KMS-11 (cell line): ENCODE measurements around the gene NDUFA5.
"Not testable (repeated sequence)": the region's sequence is repeated elsewhere in the genome, so short reads cannot be mapped to it uniquely, and the experiment has no call there.

Experiments used
- H2AFZ ChIP-seq: fragments of 200-600 bp; sonication (generic); 2 replicates; pipeline ENCODE4 v1.6.1; 2016; ENCODE audit warnings: antibody characterized with exemption, mixed run types, low read depth
- H3K27ac ChIP-seq: fragments of 200-600 bp; sonication (generic); 2 replicates; pipeline ENCODE4 v1.6.1; 2016; ENCODE audit warnings: mild to moderate bottlenecking, mixed run types
- H3K27me3 ChIP-seq: fragments of 200-600 bp; sonication (generic); 2 replicates; pipeline ENCODE4 v1.6.1; 2017; ENCODE audit warnings: mild to moderate bottlenecking, low read depth, mixed run types, moderate library complexity; ENCODE audit not compliant: insufficient read depth
- H3K36me3 ChIP-seq: fragments of 200-600 bp; sonication (generic); 2 replicates; pipeline ENCODE4 v1.6.1; 2017; ENCODE audit warnings: mild to moderate bottlenecking, mixed run types; ENCODE audit not compliant: insufficient read depth
- H3K4me1 ChIP-seq: fragments of 200-600 bp; sonication (generic); 2 replicates; pipeline ENCODE4 v1.6.1; 2016; ENCODE audit warnings: mild to moderate bottlenecking, low read depth, mixed run types; ENCODE audit not compliant: poor library complexity, severe bottlenecking
- H3K4me2 ChIP-seq: fragments of 200-600 bp; sonication (generic); 2 replicates; pipeline ENCODE4 v1.7.0; 2016; ENCODE audit warnings: mild to moderate bottlenecking, mixed run types
- H3K4me3 ChIP-seq: fragments of 200-600 bp; sonication (generic); IDR thresholded peaks from 2 replicates; pipeline ENCODE4 v1.6.1; 2017; ENCODE audit warnings: low read depth, low read length, mixed read lengths; ENCODE audit not compliant: insufficient read depth
- H3K79me2 ChIP-seq: fragments of 200-600 bp; sonication (generic); 2 replicates; pipeline ENCODE4 v1.6.1; 2016; ENCODE audit warnings: low read depth, mixed run types; ENCODE audit not compliant: insufficient read depth
- H3K9ac ChIP-seq: fragments of 200-600 bp; sonication (generic); 2 replicates; pipeline ENCODE4 v1.6.1; 2016; ENCODE audit warnings: mild to moderate bottlenecking, mixed run types
- H4K20me1 ChIP-seq: fragments of 200-600 bp; sonication (generic); 2 replicates; pipeline ENCODE4 v1.6.1; 2016; ENCODE audit warnings: mild to moderate bottlenecking, mixed run types; ENCODE audit not compliant: insufficient read depth
- CTCF ChIP-seq: fragments of 200-600 bp; sonication (generic); conservative IDR thresholded peaks from 2 replicates; pipeline ENCODE4 v1.6.1; 2017; ENCODE audit warnings: low read depth, mild to moderate bottlenecking, antibody characterized with exemption, low read length, moderate library complexity, mixed read lengths

Gene NDUFA5

GRCh38 chr7:123533929-123534382 is 23.7 kb downstream of the NDUFA5 start:
- Histone ChIP-seq H3K4me2 (peak overlapping the region; percentile 75), H2AFZ (peak overlapping the region; percentile 90), H3K27me3 (no peaks in the 10 kb centered on the region), H3K9ac (peak overlapping the region; percentile 19; the same call in 1 of the 2 replicates), H3K4me1 (peaks cover 14% of the 10 kb centered on the region), H3K4me3 (peak overlapping the region; percentile 59), H4K20me1 (no peaks in the 10 kb centered on the region), H3K27ac (no peak overlapping the region), H3K79me2 (no peaks in the 10 kb centered on the region), H3K36me3 (no peaks in the 10 kb centered on the region)
- no peak for TF ChIP-seq CTCF

- Histone ChIP-seq H3K4me1 (peaks cover 14% of the 10 kb centered on the region), H4K20me1 (no peaks in the 10 kb centered on the region), H3K4me2 (peak overlapping the region; percentile 75), H3K9ac (no peak overlapping the region), H2AFZ (peak overlapping the region; percentile 90; the same call in 1 of the 2 replicates), H3K27ac (no peak overlapping the region), H3K36me3 (no peaks in the 10 kb centered on the region), H3K79me2 (no peaks in the 10 kb centered on the region), H3K4me3 (no peak overlapping the region), H3K27me3 (no peaks in the 10 kb centered on the region)
- no peak for TF ChIP-seq CTCF
These were observed 24.1 kb downstream of the NDUFA5 start for GRCh38 chr7:123533553-123533917.

DNA sequence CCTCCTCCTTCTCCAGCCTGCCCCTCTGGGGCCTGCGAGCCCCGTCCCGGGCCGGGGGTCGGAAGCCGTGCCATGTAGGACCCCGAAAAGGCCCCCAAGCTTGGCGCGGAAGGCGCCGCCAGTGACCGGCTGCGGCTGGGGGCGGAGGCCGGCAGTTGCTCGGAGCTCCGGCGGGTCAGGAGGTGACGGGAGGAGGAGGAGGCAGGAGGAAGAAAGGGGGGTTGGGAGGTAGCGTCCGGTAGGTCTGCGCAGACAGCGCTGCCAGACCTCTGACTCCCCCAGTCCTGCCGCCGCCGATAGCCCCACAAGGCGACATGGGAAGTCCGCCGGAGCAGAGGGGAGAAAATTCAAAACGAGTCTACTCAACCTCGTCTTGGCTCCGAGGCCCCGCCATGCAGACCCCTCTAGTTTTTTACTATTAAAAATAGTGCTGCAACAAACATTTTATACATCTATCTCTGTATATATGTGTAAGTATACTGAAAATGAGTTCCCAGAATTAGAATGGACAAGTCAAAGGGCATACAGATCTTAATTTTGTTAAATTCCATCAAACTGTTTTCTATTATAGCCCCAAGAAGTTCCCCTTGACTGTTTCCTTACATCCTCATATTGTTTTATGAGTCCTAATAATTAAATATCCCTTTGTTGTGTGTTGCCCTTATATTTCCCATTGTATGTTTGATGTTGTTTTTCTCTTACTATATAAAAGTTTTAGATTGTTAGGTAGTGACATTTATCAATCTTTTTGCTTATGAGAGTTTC is 24.6 kb downstream of the NDUFA5 start:
- H3K4me2 ChIP-seq, H3K27me3 ChIP-seq, H3K36me3 ChIP-seq, H3K27ac ChIP-seq, H4K20me1 ChIP-seq, H2AFZ ChIP-seq, H3K9ac ChIP-seq, H3K79me2 ChIP-seq, H3K4me3 ChIP-seq: not testable (repeated sequence)
- H3K4me1 ChIP-seq: peaks cover 14% of the 10 kb centered on the region

DNA sequence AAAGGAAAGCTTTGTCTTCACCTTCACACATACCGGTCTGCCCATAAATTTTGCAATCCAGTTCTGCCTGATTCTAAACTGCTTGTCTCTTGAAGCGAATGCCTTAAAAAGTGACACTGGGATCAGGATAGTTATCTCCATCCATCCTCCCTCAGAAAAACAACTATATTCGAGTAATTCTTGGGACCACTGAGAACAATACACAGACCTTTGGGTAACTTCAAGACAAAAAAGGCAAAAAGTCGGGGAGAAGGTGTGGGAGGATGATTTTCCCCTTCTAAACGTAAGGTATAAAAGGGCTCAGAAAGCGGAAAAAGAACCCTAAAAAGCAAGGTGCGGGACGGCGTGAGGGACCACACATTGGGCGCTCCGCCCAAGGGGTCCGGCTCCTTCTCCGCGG is 25.3 kb downstream of the NDUFA5 start:
- not testable (repeated sequence) for H3K79me2 ChIP-seq, H3K4me3 ChIP-seq, H4K20me1 ChIP-seq, H3K9ac ChIP-seq, H2AFZ ChIP-seq, H3K4me2 ChIP-seq, H3K36me3 ChIP-seq, H3K27ac ChIP-seq, H3K27me3 ChIP-seq
- peaks cover 14% of the 10 kb centered on the region for H3K4me1 ChIP-seq

GRCh38 chr7:123530035-123530591 is 27.5 kb downstream of the NDUFA5 start:
- H2AFZ ChIP-seq, H3K79me2 ChIP-seq, H3K36me3 ChIP-seq, H4K20me1 ChIP-seq, H3K9ac ChIP-seq, H3K27ac ChIP-seq, H3K4me2 ChIP-seq, H3K4me3 ChIP-seq, H3K27me3 ChIP-seq, H3K4me1 ChIP-seq: not testable (repeated sequence)

GRCh38 chr7:123528265-123528664 is 29.4 kb downstream of the NDUFA5 start:
- Histone ChIP-seq H2AFZ (no peak overlapping the region), H3K4me3 (no peak overlapping the region), H3K4me2 (no peak overlapping the region), H4K20me1 (no peaks in the 10 kb centered on the region), H3K36me3 (no peaks in the 10 kb centered on the region), H3K27me3 (no peaks in the 10 kb centered on the region), H3K9ac (no peak overlapping the region), H3K4me1 (peaks cover under 1% of the 10 kb centered on the region), H3K79me2 (no peaks in the 10 kb centered on the region), H3K27ac (no peak overlapping the region)
- no peak for TF ChIP-seq CTCF

DNA sequence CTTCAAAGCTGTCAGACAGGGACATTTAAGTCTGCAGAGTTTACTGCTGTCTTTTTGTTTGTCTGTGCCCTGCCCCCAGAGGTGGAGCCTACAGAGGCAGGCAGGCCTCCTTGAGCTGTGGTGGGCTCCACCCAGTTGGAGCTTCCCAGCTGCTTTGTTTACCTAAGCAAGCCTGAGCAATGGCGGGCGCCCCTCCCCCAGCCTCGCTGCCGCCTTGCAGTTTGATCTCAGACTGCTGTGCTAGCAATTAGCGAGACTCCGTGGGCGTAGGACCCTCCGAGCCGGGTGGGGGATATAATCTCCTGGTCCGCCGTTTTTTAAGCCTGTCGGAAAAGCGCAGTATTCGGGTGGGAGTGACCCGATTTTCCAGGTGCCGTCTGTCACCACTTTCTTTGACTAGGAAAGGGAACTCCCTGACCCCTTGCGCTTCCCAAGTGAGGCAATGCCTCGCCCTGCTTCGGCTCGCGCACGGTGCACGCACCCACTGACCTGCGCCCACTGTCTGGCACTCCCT is 29.8 kb downstream of the NDUFA5 start:
- H3K36me3 ChIP-seq, H3K4me1 ChIP-seq, H3K4me2 ChIP-seq, H3K9ac ChIP-seq, H3K79me2 ChIP-seq, H3K27ac ChIP-seq, H3K27me3 ChIP-seq, H3K4me3 ChIP-seq, H4K20me1 ChIP-seq, H2AFZ ChIP-seq: not testable (repeated sequence)

DNA sequence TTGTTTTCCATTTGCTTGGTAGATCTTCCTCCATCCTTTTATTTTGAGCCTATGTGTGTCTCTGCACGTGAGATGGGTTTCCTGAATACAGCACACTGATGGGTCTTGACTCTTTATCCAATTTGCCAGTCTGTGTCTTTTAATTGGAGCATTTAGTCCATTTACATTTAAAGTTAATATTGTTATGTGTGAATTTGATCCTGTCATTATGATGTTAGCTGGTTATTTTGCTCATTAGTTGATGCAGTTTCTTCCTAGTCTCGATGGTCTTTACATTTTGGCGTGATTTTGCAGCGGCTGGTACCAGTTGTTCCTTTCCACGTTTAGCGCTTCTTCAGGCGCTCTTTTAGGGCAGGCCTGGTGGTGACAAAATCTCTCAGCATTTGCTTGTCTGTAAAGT is 31.1 kb downstream of the NDUFA5 start:
- not testable (repeated sequence) for H3K4me1 ChIP-seq, H3K9ac ChIP-seq, H2AFZ ChIP-seq, H3K36me3 ChIP-seq, H3K4me3 ChIP-seq, H3K27me3 ChIP-seq, H3K27ac ChIP-seq, H3K79me2 ChIP-seq, H3K4me2 ChIP-seq, H4K20me1 ChIP-seq
